CD8-positive, alpha-beta memory T cell (primary cell): ENCODE data around the gene CNGB1. TPM values are rescaled to one million over a fixed set of nuclear protein-coding genes. Genes with fewer than 3 reads are reported as not detected.
A peak's percentile ranks its signal among the peaks of the same experiment; 100 is the strongest.

Experiments used
- CTCF ChIA-PET: fragments of 350-600 bp; sonication (Branson Sonifier 250); formaldehyde crosslinking; loops from one replicate; lab custom pipeline; 2021; ENCODE audit warnings: antibody characterized with exemption; lab: Charles Lee
- POLR2A ChIA-PET: fragments of 350-600 bp; sonication (Branson Sonifier 250); formaldehyde crosslinking; loops from one replicate; lab custom pipeline; 2021; ENCODE audit warnings: antibody characterized with exemption; lab: Charles Lee
- DNase-seq, 5 donors: peaks; one replicate each; pipeline versions ENCODE4 v3.0.0 to v3.0.0-alpha.2; 2020 to 2022; ENCODE audit warnings: mixed read lengths in 1 of 5
- H3K27ac ChIP-seq: one replicate; pipeline ENCODE4 v1.7.0; 2013; ENCODE audit warnings: low read depth, mild to moderate bottlenecking, low read length, moderate library complexity
- H3K27me3 ChIP-seq: 2 replicates; pipeline ENCODE4 v1.7.0; 2013; ENCODE audit warnings: low read length, mild to moderate bottlenecking; ENCODE audit not compliant: insufficient read depth, poor library complexity, severe bottlenecking
- H3K36me3 ChIP-seq: 2 replicates; pipeline ENCODE4 v1.7.0; 2013; ENCODE audit warnings: mild to moderate bottlenecking, low read length, moderate library complexity; ENCODE audit not compliant: insufficient read depth
- H3K4me1 ChIP-seq: 2 replicates; pipeline ENCODE4 v1.7.0; 2013; ENCODE audit warnings: mild to moderate bottlenecking, low read length, moderate library complexity; ENCODE audit not compliant: insufficient read depth
- H3K4me3 ChIP-seq: 2 replicates; pipeline ENCODE4 v1.7.0; 2013; ENCODE audit warnings: mild to moderate bottlenecking, low read length
- H3K9me3 ChIP-seq: 2 replicates; pipeline ENCODE4 v1.7.0; 2013; ENCODE audit warnings: mild to moderate bottlenecking, low read length
- H3K27ac Mint-ChIP-seq, 8 donors: one replicate each; pipeline ENCODE4 v1.8.0; 2020 to 2021; ENCODE audit warnings: mixed read lengths in 8 of 8, mild to moderate bottlenecking in 6 of 8, inconsistent platforms in 3 of 8, moderate library complexity in 3 of 8
- H3K27me3 Mint-ChIP-seq, 2 donors: one replicate each; pipeline ENCODE4 v1.8.0; 2020 to 2021; ENCODE audit warnings: mixed read lengths in 2 of 2, mild to moderate bottlenecking in 1 of 2, moderate library complexity in 1 of 2
- H3K36me3 Mint-ChIP-seq, 3 donors: one replicate each; pipeline ENCODE4 v1.8.0; 2020 to 2021; ENCODE audit warnings: mixed read lengths in 3 of 3, inconsistent platforms in 1 of 3, mild to moderate bottlenecking in 1 of 3
- H3K4me1 Mint-ChIP-seq, 3 donors: one replicate each; pipeline ENCODE4 v1.8.0; 2020 to 2021; ENCODE audit warnings: mixed read lengths in 3 of 3, inconsistent platforms in 1 of 3, mild to moderate bottlenecking in 1 of 3
- H3K4me3 Mint-ChIP-seq, 7 donors: one replicate each; pipeline ENCODE4 v1.8.0; 2020 to 2021; ENCODE audit warnings: mixed read lengths in 7 of 7, mild to moderate bottlenecking in 6 of 7, moderate library complexity in 4 of 7, inconsistent platforms in 2 of 7
- H3K9me3 Mint-ChIP-seq, 5 donors: one replicate each; pipeline ENCODE4 v1.8.0; 2020 to 2022; ENCODE audit warnings: mixed read lengths in 5 of 5, mild to moderate bottlenecking in 3 of 5, moderate library complexity in 2 of 5, inconsistent platforms in 1 of 5
- polyA plus RNA-seq: library from polyadenylated mRNA; unstranded; fragments of 300-500 nt; fragmentation: Illumina TruSeq; gene quantifications from one replicate; pipeline ENCODE4 v1.2.3, GENCODE V29; 2021
- total RNA-seq, 2 experiments: library from RNA; stranded (reverse); gene quantifications; one replicate each; pipeline ENCODE4 v1.2.3, GENCODE V29; 2021

Gene CNGB1
- total and polyA plus RNA-seq, 3 experiments from 2014 or later = not detected

- ChIA-PET POLR2A (interaction anchor here (1.6 to 2.6 kb wide), 2 partner anchors 16 to 190 kb away, joined by 4 to 9 read pairs; no protein-coding TSS in a partner anchor), CTCF (interaction anchor here (0.7 to 4.7 kb wide), 12 partner anchors 8 to 264 kb away, joined by 3 to 38 read pairs (median 3); partner anchors contain the start of genes CFAP20 and KATNB1)
- H3K9me3 Mint-ChIP-seq = no peaks in the 10 kb centered on the region
- peak in 2 of 5 donors; percentile 19 to 51 for DNase-seq
- peaks cover 0 to 65% (median 4%) of the 10 kb centered on the region in 3 donors for H3K36me3 Mint-ChIP-seq
- H3K4me1 ChIP-seq = peaks cover 50% of the 10 kb centered on the region
- peak within 1 kb of the TSS; percentile 90 to 97 (median 93) for H3K4me3 Mint-ChIP-seq
- peaks cover 65 to 84% (median 67%) of the 10 kb centered on the region in 3 donors for H3K4me1 Mint-ChIP-seq
- peaks cover 10% of the 10 kb centered on the region for H3K36me3 ChIP-seq
- no peaks in the 10 kb centered on the region for H3K9me3 ChIP-seq
- peak within 1 kb of the TSS; percentile 89 to 96 (median 94) for H3K27ac Mint-ChIP-seq
- H3K27ac ChIP-seq = peak within 1 kb of the TSS; percentile 77
- H3K27me3 ChIP-seq = no peaks in the 10 kb centered on the region
- no peaks in the 10 kb centered on the region for H3K27me3 Mint-ChIP-seq
- peak within 1 kb of the TSS; percentile 96 for H3K4me3 ChIP-seq
These were observed 29.2 kb upstream of the CNGB1 start, which contains the start of gene ZNF319 for GRCh38 chr16:57999971-58000705. Gene ZNF319, minus strand, starts transcription at chr16:58000672. Its CDS starts 2,407 bp downstream, at chr16:57998265.

DNA sequence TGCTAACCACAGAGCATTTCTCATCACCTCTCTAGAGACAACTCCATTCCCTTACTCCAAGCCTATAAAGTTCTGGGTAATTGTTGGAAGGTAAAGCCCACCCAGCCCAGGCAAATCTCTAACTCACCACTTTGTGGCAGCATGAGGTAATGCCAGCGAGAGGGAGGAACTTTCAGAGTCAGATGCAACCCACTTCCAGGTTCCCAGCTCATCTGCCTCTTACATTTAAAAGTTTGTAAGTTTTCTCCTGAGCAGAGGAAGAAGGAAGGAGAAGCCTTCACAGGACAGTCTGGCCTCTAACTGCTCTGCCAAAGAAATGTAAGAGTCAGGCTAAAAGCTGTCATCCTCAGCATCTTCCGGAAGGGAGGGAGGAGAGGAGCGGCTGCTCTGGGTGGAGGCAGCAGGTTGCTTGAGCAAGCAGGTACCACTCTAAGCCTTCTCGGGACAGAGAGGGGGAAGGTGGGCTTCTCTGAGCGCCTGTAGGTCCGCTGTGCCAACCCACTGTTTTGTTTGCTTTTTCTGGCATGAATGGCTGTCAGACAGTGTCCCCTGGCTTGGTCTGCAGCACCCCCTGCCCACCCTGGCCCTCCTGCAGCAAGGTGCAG, 28.5 kb upstream of the CNGB1 start:
- Histone ChIP-seq H3K4me3 (peak overlapping the region; percentile 57), H3K9me3 (no peaks in the 10 kb centered on the region), H3K4me1 (peaks cover 56% of the 10 kb centered on the region), H3K27ac (peak overlapping the region; percentile 49), H3K36me3 (peaks cover 10% of the 10 kb centered on the region), H3K27me3 (no peaks in the 10 kb centered on the region)
- Mint-ChIP-seq H3K36me3 (peaks cover 0 to 64% (median 4%) of the 10 kb centered on the region in 3 donors), H3K4me3 (peak overlapping the region; percentile 77 to 95 (median 87)), H3K27ac (peak overlapping the region; percentile 86 to 96 (median 94)), H3K9me3 (no peaks in the 10 kb centered on the region), H3K27me3 (no peaks in the 10 kb centered on the region), H3K4me1 (peaks cover 64 to 84% (median 67%) of the 10 kb centered on the region in 3 donors)
- peak in 3 of 5 donors; percentile 44 to 64 (median 61) for DNase-seq
- CTCF ChIA-PET = interaction anchor here (0.7 to 4.7 kb wide), 14 partner anchors 9 to 410 kb away, joined by 3 to 38 read pairs (median 3); partner anchors contain the start of genes CFAP20 and KATNB1
- POLR2A ChIA-PET = interaction anchor here (0.6 to 2.6 kb wide), 3 partner anchors 10 to 189 kb away, joined by 3 to 9 read pairs (median 4); no protein-coding TSS in a partner anchor

DNA sequence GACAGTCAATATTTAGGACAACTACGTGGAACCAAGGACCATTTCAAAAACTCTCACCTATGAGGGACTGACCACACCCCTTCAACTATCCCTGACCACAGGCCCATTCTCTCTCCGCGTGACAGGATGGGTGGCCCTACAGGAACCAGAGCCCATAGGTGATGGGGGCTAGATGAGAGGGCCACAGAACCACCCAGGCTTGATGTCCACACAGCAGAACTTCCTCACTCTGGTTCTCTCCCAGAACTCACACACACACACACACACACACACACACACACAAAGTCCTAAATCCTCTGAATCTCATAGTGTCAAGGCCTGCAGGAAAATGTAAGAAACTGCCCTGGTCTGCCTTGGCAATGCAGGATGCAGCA, 28.1 kb upstream of the CNGB1 start:
- Histone ChIP-seq H3K4me1 (peaks cover 61% of the 10 kb centered on the region), H3K9me3 (no peaks in the 10 kb centered on the region), H3K27me3 (no peaks in the 10 kb centered on the region), H3K36me3 (peaks cover 10% of the 10 kb centered on the region), H3K4me3 (peak overlapping the region; percentile 57), H3K27ac (peak overlapping the region; percentile 49)
- peak overlapping the region; percentile 77 to 95 (median 87) for H3K4me3 Mint-ChIP-seq
- ChIA-PET POLR2A (interaction anchor here (0.6 to 2.6 kb wide), 3 partner anchors 10 to 189 kb away, joined by 3 to 9 read pairs (median 4); no protein-coding TSS in a partner anchor), CTCF (interaction anchor here (0.9 to 4.7 kb wide), 12 partner anchors 12 to 422 kb away, joined by 3 to 38 read pairs (median 4); no protein-coding TSS in a partner anchor)
- peaks cover 0 to 64% (median 3%) of the 10 kb centered on the region in 3 donors for H3K36me3 Mint-ChIP-seq
- peak in 1 of 5 donors; percentile 47 for DNase-seq
- no peaks in the 10 kb centered on the region for H3K9me3 Mint-ChIP-seq
- peaks cover 63 to 84% (median 67%) of the 10 kb centered on the region in 3 donors for H3K4me1 Mint-ChIP-seq
- H3K27ac Mint-ChIP-seq = peak overlapping the region; percentile 86 to 96 (median 94)
- H3K27me3 Mint-ChIP-seq = no peaks in the 10 kb centered on the region

DNA sequence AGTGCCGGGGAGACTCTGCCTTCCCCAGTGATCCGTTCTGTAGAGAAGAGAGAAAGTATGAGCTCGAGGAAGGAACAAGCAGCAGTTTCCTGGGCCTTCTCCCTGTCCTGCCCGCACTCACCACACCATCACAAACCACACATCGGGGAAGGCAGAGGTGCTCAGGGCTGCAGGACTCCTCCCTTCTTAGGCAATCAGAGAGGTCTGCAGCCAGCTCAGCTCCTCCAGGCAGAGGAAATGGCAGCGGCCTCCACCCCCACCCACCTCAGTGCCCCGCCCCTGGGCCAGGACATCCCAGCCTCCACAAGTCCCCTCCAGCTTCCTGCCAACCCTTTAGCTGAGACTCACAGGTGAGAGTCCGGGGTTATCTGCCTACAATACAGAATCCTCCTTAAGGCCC, 27.6 kb upstream of the CNGB1 start:
- H3K4me3 ChIP-seq = peak overlapping the region; percentile 57
- no peaks in the 10 kb centered on the region for H3K27me3 Mint-ChIP-seq
- peak overlapping the region; percentile 86 to 96 (median 94) for H3K27ac Mint-ChIP-seq
- H3K27ac ChIP-seq = peak overlapping the region; percentile 49
- H3K36me3 ChIP-seq = peaks cover 10% of the 10 kb centered on the region
- no peaks in the 10 kb centered on the region for H3K9me3 Mint-ChIP-seq
- H3K4me1 ChIP-seq = peaks cover 65% of the 10 kb centered on the region
- CTCF ChIA-PET = interaction anchor here (0.9 to 4.7 kb wide), 10 partner anchors 12 to 422 kb away, joined by 3 to 38 read pairs (median 4); no protein-coding TSS in a partner anchor
- no peaks in the 10 kb centered on the region for H3K9me3 ChIP-seq
- peak overlapping the region; percentile 77 to 95 (median 87) for H3K4me3 Mint-ChIP-seq
- POLR2A ChIA-PET = interaction anchor here (0.6 to 2.6 kb wide), 2 partner anchors 9 to 14 kb away, joined by 3 to 9 read pairs; no protein-coding TSS in a partner anchor
- peak; percentile 26 to 74 (median 62) for DNase-seq
- H3K4me1 Mint-ChIP-seq = peaks cover 59 to 82% (median 62%) of the 10 kb centered on the region in 3 donors
- peaks cover 0 to 61% (median 0%) of the 10 kb centered on the region in 3 donors for H3K36me3 Mint-ChIP-seq
- no peaks in the 10 kb centered on the region for H3K27me3 ChIP-seq

DNA sequence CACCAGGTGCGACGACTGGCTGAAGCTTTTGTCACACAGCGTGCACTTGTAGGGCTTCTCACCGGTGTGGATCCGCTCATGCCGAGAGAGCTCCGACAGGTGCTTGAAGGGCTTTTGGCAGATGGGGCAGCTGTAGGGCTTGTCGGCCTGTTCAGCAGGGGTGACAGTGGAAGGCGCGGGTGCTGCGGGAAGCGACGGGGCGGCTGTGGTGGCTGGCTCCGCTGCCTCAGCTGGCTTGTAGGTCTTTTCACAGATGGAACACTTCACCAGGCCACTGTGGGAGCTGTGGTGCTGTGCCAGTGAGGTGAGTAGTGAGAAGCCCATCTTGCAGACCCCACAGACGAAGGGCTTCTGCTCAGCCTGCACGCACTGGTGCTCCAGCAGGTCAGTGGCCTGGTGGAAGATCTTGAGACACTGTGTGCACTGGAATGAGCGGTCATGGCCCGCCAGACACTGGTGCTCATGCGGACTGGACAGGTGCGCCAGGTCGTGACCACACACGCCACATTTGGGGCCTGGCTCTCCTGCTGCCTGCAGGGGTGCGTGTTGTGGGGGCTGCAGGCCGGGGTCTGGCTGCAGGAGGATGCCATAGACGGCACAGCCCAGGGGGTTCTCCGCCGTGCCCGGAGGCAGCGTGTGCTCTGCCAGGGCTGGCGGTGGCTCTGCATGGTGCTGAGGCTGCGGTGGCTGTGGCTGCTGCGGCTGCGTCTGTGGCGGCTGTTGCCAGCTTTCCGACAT, 26.8 kb upstream of the CNGB1 start:
- H3K27me3 ChIP-seq = no peaks in the 10 kb centered on the region
- POLR2A ChIA-PET = interaction anchor here (2.6 kb wide), 1 partner anchor 13 kb away, joined by 9 read pairs; no protein-coding TSS in a partner anchor
- Mint-ChIP-seq H3K4me3 (peak overlapping the region; percentile 77 to 95 (median 87)), H3K9me3 (no peaks in the 10 kb centered on the region), H3K4me1 (peaks cover 58 to 82% (median 59%) of the 10 kb centered on the region in 3 donors), H3K27me3 (no peaks in the 10 kb centered on the region), H3K27ac (peak overlapping the region; percentile 86 to 96 (median 94)), H3K36me3 (peaks cover 0 to 61% (median 0%) of the 10 kb centered on the region in 3 donors)
- peaks cover 10% of the 10 kb centered on the region for H3K36me3 ChIP-seq
- peak overlapping the region; percentile 57 for H3K4me3 ChIP-seq
- CTCF ChIA-PET = interaction anchor here (0.6 to 4.7 kb wide), 5 partner anchors 11 to 421 kb away, joined by 4 to 36 read pairs (median 4); no protein-coding TSS in a partner anchor
- peaks cover 65% of the 10 kb centered on the region for H3K4me1 ChIP-seq
- DNase-seq = peak in 1 of 5 donors; percentile 44
- H3K9me3 ChIP-seq = no peaks in the 10 kb centered on the region
- H3K27ac ChIP-seq = no peak overlapping the region

- H3K27ac Mint-ChIP-seq = peak overlapping the region in 5 of 8 donors; percentile 29 to 95 (median 60)
- peak in 1 of 5 donors; percentile 42 for DNase-seq
- H3K4me1 Mint-ChIP-seq = peaks cover 52 to 78% (median 56%) of the 10 kb centered on the region in 3 donors
These were observed 26.2 kb upstream of the CNGB1 start for GRCh38 chr16:57997176-57997527.

More at GRCh38 chr16:57997176-57997527, 26.2 kb upstream of the CNGB1 start:
- peaks cover 10% of the 10 kb centered on the region for H3K36me3 ChIP-seq
- H3K4me3 ChIP-seq = no peak overlapping the region
- peaks cover 0 to 57% (median 0%) of the 10 kb centered on the region in 3 donors for H3K36me3 Mint-ChIP-seq
- POLR2A ChIA-PET = interaction anchor here (2.6 kb wide), 1 partner anchor 13 kb away, joined by 9 read pairs; no protein-coding TSS in a partner anchor
- peaks cover 65% of the 10 kb centered on the region for H3K4me1 ChIP-seq
- no peaks in the 10 kb centered on the region for H3K27me3 ChIP-seq
- no peak overlapping the region for H3K27ac ChIP-seq
- H3K4me3 Mint-ChIP-seq = peak overlapping the region; percentile 49 to 91 (median 62)
- H3K9me3 ChIP-seq = no peaks in the 10 kb centered on the region
- H3K9me3 Mint-ChIP-seq = no peaks in the 10 kb centered on the region
- CTCF ChIA-PET = interaction anchor here (0.6 kb wide), 1 partner anchor 388 kb away, joined by 4 read pairs; no protein-coding TSS in a partner anchor
- no peaks in the 10 kb centered on the region for H3K27me3 Mint-ChIP-seq
